GM18520 (cell line): ENCODE results near the gene F2RL3.
"Not testable (repeated sequence)": the region's sequence is repeated elsewhere in the genome, so short reads cannot be mapped to it uniquely, and the experiment has no call there.

Experiments used
- ATAC-seq: cut with Tn5 transposase; IDR thresholded peaks from one replicate; pipeline ENCODE4 v1.9.1; 2021; ENCODE audit not compliant: unreplicated experiment

The F2RL3 gene

GRCh38 chr19:16919496-16919895 lies 30.7 kb downstream of the F2RL3 start:
- ATAC-seq, result no peak

- no peak for ATAC-seq
Measured at GRCh38 chr19:16920816-16921529, 32.2 kb downstream of the F2RL3 start.

GRCh38 chr19:16921766-16922591 lies 33.2 kb downstream of the F2RL3 start:
- no peak for ATAC-seq

- ATAC-seq, result no peak
Measured at GRCh38 chr19:16922592-16922934, 33.8 kb downstream of the F2RL3 start.

- ATAC-seq, result no peak
Measured at GRCh38 chr19:16922949-16923348, 34.1 kb downstream of the F2RL3 start.

- no peak for ATAC-seq
Measured at GRCh38 chr19:16927883-16928282, 39.1 kb downstream of the F2RL3 start.

GRCh38 chr19:16928351-16928750 lies 39.6 kb downstream of the F2RL3 start:
- ATAC-seq, result no peak

- no peak for ATAC-seq
Measured at GRCh38 chr19:16928916-16929315, 40.1 kb downstream of the F2RL3 start.

GRCh38 chr19:16930753-16931152 lies 42.0 kb downstream of the F2RL3 start:
- no peak for ATAC-seq

- ATAC-seq, result no peak
Measured at GRCh38 chr19:16931306-16931705, 42.5 kb downstream of the F2RL3 start.

- ATAC-seq, result no peak
Measured at GRCh38 chr19:16934489-16934888, 45.7 kb downstream of the F2RL3 start.

GRCh38 chr19:16936901-16937300 lies 48.1 kb downstream of the F2RL3 start:
- ATAC-seq, result no peak

GRCh38 chr19:16937796-16938195 lies 49.0 kb downstream of the F2RL3 start:
- ATAC-seq, result not testable (repeated sequence)

GRCh38 chr19:16938211-16938610 lies 49.4 kb downstream of the F2RL3 start:
- ATAC-seq, result no peak

GRCh38 chr19:16940063-16940462 lies 51.3 kb downstream of the F2RL3 start:
- ATAC-seq, result not testable (repeated sequence)

GRCh38 chr19:16940626-16941025 lies 51.8 kb downstream of the F2RL3 start:
- ATAC-seq, result no peak
